NCI-H1105 treated with DMSO at 0.1 percent for 48 hours (cell line): ENCODE results near the gene TM6SF1.
"Not testable (repeated sequence)": the region's sequence is repeated elsewhere in the genome, so short reads cannot be mapped to it uniquely, and the experiment has no call there.

Experiments
- DNase-seq: peaks from one replicate; lab custom pipeline; 2025; lab: John Stamatoyannopoulos, UW

The TM6SF1 gene

DNA sequence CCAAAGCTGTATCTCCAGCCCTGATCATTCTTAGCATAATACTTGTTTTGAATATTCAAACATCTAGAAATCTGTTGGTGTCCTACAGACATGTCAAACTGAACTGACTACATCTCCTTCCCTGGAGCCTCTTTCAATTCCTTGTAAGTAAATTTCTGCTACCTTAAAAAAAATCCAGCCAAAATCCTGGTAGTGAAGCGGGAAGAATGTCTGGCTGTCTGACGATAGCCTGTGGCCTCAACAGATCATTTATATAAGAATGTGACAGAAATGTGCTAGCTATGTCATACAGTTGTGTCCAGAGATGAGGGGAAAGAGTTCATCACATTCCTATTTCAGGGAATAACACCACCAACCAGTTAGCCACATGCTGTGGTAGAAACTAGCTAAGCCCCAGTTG is 18.6 kb upstream of the TM6SF1 start:
- DNase-seq = no peak

DNA sequence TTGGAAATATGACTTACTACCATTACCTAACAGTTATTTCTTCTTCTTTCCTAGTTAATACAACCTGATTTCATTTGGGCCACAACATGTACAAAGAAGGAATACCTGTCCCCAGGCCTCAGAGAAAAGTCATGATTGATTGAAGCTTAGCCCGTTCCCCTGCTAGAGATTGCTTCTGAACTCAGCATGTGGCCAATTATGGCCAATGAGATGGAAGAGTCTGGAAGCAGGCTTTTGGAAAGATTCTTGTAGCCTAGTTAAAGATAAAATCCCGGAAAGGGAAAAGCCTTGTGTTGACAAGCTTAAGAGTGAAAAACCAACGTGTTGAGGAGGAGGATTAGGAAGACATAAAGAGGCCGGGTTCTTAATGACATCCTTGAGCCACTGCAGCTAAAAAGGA is 17.0 kb upstream of the TM6SF1 start:
- no peak for DNase-seq

DNA sequence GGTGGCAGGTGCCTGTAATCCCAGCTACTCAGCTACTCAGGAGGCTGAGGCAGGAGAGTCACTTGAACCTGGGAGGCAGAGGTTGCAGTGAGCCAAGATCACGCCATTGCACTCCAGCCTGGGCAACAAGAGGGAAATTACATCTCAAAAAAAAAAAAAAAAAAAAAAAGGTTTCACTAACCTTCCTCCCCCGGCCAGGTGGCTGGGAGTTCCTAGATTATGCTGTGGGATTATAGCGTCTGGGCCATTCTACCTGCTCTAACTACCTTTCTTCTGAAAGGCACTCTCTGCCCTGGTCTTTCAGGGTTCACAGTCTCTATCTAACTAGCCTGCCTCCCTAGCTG is 15.5 kb upstream of the TM6SF1 start:
- DNase-seq = not testable (repeated sequence)

DNA sequence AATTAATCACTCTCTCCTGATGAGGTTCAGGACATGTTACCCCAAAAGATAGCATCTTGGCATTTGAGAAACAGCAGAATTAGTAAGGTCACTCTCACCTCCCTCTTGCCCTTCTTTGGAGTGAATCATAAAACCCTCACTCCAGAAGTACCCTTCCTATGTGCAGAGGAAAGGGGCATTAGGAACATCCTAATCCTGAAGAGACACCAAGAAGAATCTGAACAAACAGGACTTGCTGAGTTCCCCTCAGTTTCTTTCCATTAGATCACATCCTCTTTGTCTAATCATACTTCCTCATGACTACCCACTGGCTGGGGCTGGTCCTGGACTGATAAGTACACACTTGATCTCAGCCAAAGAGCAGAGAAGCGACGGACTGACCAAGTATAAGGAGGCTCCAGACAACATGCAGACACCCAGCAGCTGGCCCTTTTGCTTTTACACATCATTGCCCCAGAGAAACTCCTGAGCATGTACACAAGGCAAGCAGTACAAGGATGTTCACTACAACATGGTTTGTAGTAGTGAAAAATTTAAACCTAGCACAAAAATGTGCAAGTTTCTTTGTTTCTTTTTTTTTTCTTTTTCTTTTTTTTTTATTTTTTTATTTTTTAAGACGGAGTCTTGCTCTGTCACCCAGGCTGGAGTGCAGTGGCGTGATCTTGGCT is 15.0 kb upstream of the TM6SF1 start:
- no peak for DNase-seq

DNA sequence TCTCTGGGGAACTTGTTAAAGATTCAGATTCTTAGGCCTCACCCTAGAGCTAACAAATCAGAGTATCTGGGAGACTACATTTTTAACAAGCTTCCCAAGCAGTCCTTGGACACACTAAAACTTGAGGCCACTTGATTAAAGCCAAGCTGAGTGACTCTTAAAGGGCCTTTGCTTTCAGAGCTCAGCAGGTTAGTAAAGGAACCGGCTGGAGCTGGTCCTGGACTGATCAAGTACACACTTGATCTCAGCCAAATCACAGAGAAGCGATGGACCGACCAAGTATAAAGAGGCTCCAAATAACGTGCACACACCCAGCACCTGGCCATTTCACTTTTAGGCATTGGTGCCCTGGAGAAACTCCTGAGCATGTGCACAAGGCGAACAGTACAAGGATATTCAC is 12.9 kb upstream of the TM6SF1 start:
- DNase-seq = no peak

DNA sequence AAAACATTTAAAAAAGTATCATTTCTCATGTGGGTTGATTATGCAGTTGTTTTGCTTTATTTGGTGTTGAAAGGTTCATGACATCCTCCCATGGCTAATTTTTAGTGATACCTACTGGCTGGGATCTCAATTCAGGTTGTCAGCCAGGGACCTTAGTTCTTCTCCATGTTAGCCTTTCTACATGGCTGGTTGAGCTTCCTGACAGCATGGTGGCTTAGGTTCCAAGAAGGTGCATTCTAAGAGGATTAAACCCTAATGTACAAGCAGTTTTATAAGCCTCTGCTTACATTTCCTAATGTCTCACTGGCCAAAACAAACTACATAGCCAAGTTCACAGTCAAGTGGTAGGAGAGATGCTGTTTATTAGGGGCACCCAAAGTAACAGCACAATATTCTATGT is 9.4 kb upstream of the TM6SF1 start:
- DNase-seq = no peak

DNA sequence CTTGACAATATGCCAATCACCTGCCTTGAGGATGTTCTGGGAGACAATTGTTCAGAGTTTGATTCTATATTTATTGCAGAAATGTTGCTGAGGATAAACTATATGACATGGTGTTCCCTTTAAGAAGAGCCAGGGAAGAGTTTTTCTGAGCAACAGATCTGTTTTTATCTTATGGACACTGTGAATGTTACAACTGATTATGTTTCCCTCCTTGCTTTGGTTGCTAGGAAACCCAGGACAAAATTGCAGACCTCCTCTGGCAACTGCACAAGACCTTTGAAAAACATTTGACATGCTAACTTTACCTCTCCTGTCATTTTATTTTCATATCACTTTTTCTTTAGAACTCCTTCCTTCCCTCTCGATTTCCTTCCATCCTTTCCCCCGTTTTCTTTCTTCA is 8.2 kb upstream of the TM6SF1 start:
- no peak for DNase-seq

DNA sequence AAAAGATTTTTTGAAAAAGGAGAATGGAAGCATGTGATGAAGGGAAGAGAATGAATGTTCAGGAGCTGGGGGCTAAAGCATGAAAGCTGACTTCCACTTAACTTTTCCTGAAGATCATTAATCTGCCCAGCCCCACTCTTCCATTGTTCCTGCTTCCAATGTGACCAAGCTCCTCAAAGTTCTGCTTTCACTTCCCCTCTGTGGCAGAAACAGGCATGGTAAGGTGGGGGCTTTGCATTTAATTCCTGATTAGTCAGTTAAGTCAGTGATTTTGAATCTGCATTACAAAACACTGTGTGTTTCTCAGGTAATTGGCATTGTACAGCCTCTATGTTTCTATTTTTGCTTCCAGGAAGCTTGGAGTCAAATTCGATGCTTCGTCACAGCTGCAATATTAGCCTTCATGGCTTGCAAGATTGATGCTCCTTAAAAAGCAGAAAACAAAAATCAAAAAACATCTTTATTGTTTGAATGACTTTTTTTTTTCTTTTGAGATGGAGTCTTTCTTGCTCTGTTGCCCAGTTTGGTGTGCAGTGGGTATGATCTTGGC is 7.3 kb upstream of the TM6SF1 start:
- DNase-seq = no peak

DNA sequence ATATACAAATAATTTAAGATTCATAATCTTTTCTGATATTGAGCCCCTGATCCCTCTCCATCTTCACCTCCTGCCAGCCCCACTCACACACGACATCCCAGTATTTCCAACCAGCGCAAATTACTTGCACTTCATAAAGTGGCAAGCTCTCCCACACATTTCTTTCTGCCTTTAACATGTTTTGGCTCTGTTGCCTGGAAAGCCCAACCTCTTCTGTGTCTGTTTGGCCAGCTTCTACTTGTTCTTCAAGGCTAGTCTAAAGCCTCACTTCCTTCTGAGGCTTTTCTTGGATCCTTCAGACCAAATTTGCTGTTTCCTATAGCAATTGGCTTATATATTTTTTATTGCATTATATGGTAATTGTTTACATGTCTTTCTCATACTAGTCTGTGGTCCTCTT is 5.1 kb upstream of the TM6SF1 start:
- DNase-seq = no peak

DNA sequence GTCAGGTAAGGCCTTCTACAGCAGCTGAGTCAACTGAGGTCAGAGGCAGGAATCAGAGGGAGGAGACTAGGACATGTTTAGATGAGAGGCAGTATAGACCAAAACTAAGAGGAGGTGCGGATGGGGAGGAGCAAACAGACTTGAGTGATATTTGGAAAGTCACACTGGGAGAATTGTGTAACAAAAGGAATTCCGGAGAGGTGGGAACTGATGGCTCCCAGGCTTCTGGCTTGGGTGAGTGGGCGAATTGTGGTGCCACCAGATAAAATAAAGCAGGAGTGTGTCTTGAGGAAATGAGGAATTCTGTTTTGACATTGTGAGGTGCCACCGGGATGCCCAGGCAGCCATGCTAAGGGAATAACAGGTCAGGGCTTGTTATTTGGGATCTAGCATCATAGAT is 3.3 kb upstream of the TM6SF1 start:
- no peak for DNase-seq

DNA sequence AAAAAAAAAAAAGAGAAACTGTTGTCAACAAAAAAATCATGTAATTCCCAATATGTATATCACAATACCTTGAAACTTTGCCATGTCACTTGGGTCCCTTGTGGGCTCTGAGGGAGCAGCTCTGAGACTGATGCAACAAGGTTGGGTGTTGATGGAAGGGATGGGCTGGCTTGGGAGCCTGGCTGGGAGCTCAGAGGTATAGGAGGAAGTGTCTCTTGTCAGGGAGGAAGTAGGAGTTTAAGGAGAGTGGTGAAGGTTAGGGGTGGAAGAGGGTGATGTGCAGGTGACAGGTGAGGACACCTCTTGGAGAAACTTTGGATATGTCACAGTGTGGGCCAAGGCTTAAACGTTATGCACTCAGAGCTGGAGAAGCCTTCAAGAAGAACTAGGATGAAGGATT is 2.0 kb upstream of the TM6SF1 start:
- DNase-seq = no peak

DNA sequence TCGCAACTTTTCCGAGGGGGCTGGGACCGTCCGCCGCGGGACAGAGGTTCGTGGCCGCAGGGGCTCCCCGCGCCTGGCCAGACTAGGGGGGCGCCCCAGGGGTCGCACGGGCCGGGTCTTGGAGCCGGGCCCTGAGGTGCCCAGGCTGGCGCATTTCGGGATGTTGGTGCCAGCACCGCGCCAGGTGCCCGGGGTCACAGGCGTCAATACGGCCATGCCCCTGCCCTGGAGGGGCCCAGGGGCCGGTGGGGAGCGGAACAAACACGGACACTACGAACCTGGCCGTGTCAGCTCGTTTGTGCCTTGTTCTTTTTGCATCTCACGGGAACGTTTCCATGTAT is 366 bp downstream of the TM6SF1 start:
- DNase-seq = no peak

DNA sequence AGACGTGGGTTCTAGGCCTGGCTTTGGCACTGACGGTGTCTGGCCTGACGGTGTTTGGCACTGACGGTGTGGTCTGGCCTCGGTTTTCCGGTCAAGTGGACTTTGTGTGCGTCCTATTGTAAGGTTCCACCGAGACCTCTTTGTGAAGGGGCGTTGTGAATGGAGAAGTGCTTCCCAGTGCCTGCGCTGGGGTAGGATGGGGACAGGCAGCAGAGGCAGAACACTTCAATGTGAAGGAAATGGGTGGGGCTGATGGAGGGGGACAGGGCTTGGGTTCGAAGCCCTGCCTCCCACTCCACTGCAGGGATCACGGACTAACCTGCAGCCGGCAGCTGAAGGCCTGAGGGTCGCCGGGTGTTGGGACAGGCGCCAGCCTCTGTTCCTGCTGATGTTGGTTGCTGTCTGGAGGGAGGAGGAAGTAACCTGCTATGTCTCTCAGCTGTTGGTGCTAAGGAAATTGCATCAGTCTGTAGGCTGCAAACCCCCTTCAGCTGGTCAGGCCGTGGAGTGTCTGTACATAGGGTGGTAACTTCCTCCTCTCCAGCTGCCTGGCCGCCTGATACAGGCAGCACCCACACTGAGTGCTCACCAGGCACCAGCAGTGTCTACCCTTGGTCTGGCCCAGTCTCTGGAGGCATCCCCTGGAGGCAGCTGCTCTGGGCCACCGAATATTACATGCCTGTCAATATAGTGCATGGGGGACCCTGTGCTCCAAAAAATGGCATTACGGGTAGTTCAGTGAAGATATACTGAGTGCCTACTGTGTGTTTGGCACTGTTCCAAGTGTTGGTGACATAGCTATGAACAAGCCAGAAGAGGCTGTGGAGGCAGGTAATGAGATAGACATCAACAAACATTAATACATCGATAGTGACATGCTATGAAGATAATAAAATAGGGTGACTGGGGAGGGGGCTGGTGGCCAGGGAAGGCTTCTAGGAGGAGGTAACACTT is 1.1 kb downstream of the TM6SF1 start:
- DNase-seq = no peak

DNA sequence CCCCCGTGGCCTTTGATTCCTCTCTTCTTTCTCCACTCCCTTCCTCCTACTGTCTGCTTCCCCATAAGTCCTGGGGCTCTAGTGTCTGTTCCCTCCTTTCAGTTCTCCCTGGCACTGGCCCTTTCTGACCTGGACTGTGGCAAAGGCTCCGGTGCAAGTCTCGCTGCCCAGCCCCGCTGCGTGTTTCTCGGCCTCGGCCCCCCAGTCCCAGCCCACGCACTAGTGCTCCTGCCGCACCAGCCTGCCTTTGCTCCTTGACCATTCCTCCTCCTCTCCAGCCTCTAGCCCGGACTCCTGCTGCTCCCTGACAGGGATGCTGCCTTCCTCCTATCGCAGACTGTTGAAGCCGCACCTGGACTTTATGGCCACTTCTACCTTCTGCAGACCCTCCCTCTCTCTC is 2.1 kb downstream of the TM6SF1 start:
- no peak for DNase-seq

DNA sequence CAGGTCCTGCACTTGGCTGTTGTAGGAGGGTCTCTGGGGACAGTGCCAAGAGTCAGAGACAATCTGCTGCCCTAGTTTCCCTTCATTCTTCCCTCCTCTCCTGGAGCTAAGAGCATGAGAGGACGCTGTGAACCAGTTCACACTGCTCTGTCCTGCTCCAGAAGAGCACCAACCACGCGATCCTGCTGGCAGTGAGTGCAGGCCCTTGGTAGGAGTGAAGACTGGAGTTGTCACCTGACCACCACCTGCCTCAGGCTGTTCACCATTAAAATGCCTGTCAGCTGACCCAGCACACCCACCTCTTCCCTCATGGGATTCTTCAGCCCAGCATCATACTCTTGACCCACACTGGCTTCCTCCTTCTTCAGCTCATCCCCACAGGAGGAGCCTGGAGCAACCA is 2.9 kb downstream of the TM6SF1 start:
- DNase-seq = no peak

DNA sequence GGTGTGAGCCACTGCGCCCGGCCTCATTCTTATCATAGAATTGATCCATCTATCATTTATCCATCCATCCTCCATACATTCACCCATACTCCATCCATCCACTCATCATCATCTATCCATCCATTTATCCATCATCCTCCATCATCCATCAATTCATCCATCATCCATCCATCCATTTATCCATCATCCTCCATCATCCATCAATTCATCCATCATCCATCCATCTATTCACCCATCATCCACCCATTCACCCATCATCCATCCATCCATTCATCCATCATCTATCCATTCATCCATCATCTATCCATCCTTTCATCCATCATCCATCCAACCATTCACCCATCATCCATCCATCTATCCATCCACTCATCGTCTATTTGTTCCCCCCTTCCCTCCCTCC is 3.7 kb downstream of the TM6SF1 start:
- no peak for DNase-seq

DNA sequence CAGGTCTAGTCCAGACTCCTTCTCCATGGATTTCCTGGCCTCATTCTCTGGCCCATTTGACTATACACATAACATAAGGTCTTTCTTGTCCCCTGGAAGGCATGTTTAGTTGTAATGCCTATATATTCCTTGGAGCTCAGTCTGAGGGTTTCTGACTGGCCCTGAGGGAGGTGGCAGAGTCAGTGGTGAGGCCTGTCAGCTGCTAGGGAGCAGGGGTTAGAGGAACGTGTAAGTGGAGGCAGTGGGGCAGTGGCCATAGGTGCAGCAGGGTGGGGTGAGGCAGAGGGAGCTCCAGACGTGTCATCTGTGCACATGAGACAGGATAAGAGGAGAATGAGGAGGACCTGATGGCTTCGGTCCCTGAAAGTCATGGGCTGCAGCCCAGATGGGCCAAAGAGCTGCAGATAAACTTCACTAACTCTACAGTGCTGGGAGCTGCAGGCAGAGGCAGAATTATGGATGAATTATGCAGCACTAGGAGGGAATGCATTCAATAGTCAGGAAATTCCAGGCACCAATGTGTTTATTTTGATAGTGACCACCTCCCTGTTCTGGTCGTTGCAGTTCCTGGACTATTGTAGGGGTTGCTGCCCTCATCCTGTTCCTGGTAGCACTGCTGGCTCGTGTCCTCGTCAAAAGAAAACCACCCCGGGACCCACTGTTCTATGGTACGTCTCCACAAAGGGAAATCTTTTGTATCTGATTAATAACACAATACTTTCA is 4.9 kb downstream of the TM6SF1 start:
- no peak for DNase-seq

DNA sequence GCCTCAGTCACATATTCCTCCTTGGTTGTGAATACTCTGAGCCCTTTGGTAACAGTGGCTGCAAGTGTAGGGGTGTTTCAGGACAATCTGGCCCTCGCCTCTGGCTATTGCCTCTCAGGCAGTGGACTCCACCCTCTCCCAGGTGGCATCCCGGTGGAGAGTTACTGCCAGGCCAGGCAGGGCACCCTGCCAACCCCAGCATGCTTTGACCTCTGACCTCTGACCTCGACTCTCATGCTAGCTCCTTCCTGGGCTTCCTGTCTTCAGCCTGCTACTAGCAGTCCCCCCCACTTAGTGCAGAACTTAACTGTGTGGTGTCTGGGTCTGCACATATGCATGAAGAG is 5.5 kb downstream of the TM6SF1 start:
- DNase-seq = no peak

DNA sequence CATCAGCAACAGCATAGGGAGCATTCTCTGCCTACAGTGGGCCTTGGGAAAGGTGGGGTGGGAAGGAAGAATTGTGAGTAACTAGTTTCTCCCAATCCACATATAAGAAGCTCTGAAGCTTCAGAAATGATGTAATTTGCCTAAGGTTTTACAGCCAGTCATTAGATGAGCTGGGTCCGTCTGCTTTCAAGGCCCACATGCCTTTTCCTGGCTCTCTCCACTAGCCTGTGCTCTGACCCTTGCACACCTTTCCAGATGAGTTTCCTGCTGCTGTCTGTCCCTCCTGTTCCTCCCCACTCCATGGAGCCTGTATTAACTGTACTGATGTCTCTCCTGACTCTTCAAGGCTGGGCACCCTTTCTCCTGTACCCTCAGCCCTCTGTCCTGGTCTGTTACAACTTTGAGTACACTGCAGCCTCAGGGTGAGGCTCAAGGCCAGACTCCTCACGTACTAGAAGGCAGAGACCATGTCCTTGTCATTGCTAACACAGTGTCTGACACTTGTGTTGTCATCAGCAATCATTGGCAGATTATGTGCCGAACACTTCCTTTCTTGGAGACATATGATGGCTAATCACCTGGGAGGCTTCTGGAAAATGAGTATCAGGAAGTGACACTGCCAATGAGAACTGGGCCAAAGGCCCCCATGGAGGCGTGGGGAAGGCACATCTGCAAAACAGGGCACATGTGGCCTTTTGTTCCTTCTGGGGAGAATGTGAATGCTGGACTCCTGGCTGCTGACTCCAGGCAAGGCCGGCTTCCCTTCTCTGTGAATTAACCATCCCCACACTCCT is 6.6 kb downstream of the TM6SF1 start:
- no peak for DNase-seq

DNA sequence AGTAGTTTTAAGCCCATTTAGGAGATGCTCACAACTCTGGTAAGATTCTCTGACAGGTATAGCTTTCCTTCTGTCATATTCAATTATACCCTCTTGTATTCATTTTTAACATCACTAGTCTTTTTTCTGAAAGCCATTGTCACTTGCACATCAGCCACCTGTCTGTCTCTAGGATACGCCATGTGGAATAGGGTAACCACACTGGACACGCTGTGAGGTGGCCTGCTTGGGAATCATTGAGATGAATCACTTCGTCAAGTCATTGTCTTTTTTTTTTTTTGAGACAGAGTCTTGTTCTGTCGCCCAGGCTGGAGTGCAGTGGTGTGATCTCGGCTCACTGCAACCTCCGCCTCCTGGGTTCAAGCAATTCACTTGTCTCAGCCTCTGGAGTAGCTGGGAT is 7.4 kb downstream of the TM6SF1 start:
- no peak for DNase-seq

DNA sequence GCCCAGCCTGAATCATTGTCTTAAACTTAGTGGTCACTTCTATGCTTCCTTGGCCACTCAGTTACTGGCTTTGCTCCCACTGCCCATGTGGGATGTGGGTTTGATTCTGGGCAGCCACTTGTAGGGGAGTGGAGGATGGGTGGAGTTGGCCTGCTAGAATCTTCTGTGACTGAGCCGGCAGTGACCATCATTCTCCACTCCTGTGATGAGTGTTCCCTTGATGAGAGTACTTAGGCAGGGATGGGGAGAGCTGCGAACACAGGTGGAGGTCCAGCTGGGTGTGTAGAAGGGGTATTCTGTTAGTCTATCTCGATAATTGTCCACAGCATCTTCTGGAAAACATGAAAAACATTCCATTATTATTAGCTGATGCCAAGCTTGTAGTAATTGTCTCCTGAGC is 8.0 kb downstream of the TM6SF1 start:
- DNase-seq = no peak
